Left cardiac atrium (tissue), 4 donors: ENCODE measurements around the gene TMEM91. TPM values are rescaled to one million over a fixed set of nuclear protein-coding genes. Genes with fewer than 3 reads are reported as not detected.
"Not testable (repeated sequence)": the region's sequence is repeated elsewhere in the genome, so short reads cannot be mapped to it uniquely, and the experiment has no call there.

ENCODE experiments used
- ATAC-seq, 2 donors: fragments of 200-7000 bp; cut with Tn5 transposase; one replicate each; pipeline ENCODE4 v1.9.1; 2020; ENCODE audit warnings: mild to moderate bottlenecking in 2 of 2, moderate library complexity in 2 of 2
- DNase-seq: peaks from one replicate; pipeline ENCODE4 v3.0.0-alpha.2; 2020
- intact Hi-C, 2 donors: fragments of 100-400 bp; cut with DNase I; formaldehyde crosslinking; loops; one replicate each; pipeline versions ENCODE4 v1.14.1 to v1.15.1; 2022 to 2023
- long read RNA-seq: library from polyadenylated mRNA; unstranded; transcript quantifications from one replicate; pipeline ENCODE4 v2.0.0, GENCODE V29; 2021
- total RNA-seq, 2 donors: library from RNA; stranded (reverse); fragmentation: NEBNext Ultra II Directional; extraction: Animal tissue kit (Norgen Biotek cat#: 25700); gene quantifications; one replicate each; pipeline ENCODE4 v1.2.1, GENCODE V29; 2021
- donor health status: DM: no; HTN: yes; CAD: no.
- donor health status: DM: no; HTN: yes; CAD: no; lungs with severe emphysema.
- donor health status: DM: yes; HTN: yes; CAD: no.
- donor health status: Dilated cardiomyopathy.

Gene TMEM91
- total RNA-seq, result 1 to 10 TPM; 6.3 to 6.8 TPM
- long read RNA-seq, partial matches to known transcripts, result 0 of 2 reads
- long read RNA-seq, other reads (novel, unspliced or antisense), result 1 of 2 reads

DNA sequence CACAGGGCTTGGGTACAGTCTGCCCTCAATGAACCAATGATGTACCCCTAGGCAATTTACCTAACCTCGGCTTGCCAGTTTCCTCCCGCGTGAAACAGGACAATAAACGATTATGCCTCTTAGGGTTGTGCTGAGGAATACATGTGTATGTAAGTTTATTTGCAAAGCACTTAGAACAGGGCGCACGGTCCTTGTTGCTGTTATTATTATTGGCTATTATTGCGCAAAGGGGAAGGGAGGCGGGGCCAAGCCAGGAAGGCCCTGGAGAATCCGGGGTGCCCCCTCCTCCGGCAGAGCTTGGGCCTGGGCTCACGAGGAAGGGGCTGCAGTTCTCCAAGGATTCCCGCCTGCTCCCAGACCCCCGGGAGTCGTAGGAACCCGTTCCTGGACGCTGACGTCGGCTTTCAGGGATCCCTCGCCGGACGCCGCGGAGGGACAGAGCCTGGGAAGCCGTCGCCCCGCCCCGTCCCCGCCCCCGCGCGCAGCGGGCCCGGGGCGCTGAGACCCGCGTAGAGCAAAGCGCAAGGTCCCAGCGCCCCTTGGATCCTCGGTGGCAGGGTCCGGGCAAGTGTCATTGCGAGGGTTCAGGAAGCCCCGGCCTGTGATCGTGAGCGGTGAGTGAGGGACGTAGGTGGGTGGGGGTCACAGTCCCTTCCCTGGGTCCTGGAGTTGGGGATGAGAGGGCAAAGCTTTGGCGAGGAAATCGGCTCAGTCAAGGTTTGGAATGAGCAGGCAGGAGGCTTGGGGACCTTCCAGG, at the start of gene TMEM91:
Gene TMEM91 (plus strand): TSS at position 293 of the 757 bp plus-strand sequence. CDS start 1,777 bp downstream, outside the sequence.
- ATAC-seq (peak; percentile 54), DNase-seq (peak; percentile 53)
- intact Hi-C loops, result no loop called here

DNA sequence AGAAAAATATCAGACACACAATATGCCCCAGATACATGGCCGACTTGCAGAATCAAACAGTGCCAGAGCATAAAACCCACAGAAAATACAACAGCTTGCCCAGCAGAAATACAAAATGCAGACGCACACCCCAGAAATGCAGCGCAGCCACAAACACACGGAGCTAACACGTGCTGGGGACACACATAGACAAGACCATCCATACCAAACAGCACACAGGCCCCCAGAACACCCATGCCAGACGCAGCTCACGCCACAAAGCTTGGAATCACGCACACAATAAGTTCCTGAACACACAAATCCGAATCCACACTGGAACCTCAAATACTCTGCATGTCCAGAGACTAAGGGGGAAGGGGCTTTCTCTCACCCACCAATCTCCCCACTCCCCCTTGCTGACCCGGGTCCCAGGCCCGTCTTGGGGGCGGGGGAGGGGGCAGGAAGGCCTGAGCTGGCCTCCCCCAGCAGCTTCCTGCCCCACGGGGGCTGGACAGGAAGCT, 49.2 kb upstream of the TMEM91 start:
- no peak for ATAC-seq
- intact Hi-C loops, result loop anchor here in 1 of 2 donors (10.0 kb wide), 1 partner anchor 108 kb away; the partner anchor contains the start of gene DMAC2
- DNase-seq, result no peak

DNA sequence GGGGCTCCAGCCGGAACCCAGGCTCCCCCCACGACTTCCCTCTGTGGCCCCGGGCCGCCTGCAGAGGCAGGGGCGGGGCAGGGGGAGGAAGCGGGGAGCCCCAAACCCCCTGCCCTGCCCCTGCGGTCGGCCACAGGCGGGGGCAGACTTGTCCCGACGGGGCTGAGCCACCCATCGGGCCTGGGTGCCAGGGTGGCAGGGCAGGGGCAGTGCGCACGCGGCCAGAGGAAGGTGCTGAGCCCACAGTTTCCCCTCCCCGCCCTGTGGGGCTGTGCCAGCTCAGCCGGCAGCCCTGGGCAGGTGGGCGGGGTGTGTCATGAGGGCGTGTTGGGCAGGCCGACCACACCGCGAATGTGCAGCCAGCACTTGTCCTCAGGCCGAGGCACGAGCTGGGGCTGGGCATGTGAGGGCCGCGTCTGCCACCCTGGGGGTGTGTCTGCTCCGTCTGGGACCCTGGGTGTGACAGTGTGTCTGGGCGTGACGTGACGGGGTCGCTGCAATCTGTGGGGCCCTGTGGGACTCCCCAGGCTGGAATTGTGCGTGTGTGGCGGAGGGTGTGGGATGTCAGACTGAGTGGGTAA, 48.7 kb upstream of the TMEM91 start:
- DNase-seq (peak; percentile 82), ATAC-seq (peak; percentile 42 to 44)
- intact Hi-C loops, result loop anchor here in 1 of 2 donors (10.0 kb wide), 1 partner anchor 107 kb away; the partner anchor contains the start of gene DMAC2

DNA sequence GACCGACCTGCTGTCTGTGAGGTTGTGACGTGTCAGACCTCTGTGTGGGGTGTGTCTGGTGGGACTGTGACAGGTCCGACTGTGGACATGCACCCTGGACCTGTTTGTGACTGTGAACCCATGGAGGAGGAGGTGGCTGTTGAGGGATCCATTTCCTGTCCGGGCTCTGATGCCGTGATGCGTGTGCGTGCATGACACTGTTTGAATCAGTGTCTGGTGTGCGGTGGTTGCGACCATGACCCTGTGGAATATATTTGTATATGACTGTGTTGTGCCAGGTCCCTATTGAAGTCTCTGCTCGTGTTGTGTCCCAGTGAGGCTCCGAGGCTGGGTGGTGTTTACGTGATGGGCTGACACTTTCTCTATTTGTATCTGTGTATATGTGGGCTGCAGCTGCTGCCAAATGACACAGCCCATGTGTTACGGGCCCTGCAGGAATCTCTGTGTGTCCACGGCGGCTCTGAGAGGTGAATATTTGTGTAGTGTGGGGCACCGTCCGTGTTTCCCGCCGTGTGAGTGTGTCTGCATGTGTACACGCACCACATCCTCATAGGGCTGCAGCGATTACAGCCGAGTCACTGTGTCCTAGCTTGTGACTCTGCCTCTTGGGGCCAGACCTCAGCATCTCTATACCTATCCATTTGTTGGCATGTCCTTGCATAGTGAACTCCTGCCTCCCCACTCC, 48.0 kb upstream of the TMEM91 start:
- DNase-seq (no peak), ATAC-seq (no peak)
- intact Hi-C loops, result loop anchor here in 1 of 2 donors (10.0 kb wide), 1 partner anchor 107 kb away; the partner anchor contains the start of gene DMAC2

DNA sequence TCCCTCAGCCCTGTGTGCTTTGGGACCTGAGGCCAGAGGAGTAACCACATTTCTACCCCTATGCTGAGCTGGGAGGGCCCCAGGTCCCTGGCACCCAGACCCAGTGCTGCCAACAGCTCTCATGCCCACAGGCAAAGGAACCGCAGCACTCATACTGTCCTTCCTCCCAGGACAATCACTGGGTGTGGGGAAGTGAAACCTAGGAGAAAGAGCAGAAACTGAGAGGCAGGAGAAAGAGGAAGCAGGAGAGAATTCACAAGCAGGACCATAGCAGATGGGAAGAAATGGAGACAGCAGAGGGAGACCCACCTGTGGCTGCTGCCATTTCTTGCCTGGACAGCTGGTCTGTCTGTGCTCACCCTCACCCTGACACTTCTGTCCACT, 47.5 kb upstream of the TMEM91 start:
- no peak for DNase-seq
- intact Hi-C loops, result loop anchor here in 1 of 2 donors (10.0 kb wide), 1 partner anchor 106 kb away; the partner anchor contains the start of gene DMAC2
- ATAC-seq, result no peak

DNA sequence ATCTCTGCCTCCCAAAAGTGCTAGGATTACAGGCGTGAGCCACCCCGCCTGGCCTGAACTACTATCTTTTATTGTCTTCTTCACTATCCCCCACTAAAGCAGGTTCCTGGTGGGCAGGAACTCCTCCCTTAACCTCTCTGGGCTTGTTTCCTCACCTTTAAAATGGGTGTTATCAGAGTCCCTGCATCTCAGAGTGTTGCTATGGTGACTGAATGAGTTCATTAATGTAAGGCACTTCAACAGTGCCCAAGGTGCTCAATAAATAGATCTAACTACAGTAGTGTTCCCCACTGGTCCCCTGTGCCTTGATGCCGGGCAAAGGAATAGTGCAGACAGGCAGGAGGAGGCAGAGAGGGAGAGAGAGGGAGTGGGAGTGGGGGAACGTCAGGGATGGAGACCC, 45.9 kb upstream of the TMEM91 start:
- ATAC-seq (no peak), DNase-seq (no peak)
- intact Hi-C loops, result no loop called here

DNA sequence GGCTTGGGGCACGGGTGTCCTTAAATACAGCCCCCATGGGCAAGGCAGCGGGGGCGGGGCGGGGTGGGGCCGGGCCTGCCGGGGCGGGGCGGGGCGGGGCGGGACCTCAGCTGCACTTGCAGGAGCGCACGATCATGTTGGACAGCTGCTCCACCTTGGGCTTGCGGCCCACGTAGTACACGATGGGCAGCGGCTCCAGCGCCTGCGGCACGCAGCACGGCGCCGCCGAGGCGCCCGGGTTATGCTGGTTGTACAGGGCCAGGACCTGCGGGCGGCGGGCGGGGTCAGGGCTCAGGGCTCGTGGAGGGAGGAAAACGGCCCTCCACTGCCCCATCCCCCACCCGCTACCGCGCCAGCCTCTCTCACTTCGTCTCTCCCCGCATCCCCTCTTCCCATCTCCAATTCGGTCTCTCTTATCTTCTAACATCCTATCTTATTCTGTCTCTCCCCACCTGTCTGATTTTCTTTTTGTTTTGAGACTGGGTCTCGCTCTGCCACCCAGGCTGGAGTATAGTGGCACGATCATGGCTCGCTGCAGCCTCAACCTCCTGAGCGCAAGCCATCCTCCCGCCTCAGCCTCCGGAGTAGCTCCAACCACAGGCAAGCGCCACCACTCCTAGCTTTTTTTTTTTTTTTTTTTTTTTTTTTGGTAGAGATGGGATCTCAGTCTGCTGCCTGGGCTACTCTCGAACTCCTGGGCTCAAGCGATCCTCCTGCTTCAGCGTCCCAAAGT, 45.2 kb upstream of the TMEM91 start:
- ATAC-seq (no peak), DNase-seq (no peak)
- intact Hi-C loops, result no loop called here

DNA sequence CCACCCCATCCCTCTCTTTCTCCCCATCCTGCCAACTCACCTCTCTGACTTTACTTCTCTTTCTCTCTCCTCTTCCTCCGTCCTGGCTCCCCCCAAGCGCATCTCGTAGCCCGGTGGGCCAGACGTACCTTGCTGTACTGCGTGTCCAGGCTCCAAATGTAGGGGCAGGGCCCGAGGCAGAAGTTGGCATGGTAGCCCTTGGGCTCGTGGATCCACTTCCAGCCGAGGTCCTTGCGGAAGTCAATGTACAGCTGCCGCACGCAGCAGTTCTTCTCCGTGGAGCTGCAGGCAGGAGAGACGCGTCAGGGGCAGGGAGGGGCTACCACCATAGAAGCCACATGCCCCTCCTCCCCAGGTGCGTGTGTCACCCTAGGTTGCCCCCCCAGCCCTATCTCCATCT, 44.3 kb upstream of the TMEM91 start:
- ATAC-seq, result no peak
- no peak for DNase-seq
- intact Hi-C loops, result no loop called here

DNA sequence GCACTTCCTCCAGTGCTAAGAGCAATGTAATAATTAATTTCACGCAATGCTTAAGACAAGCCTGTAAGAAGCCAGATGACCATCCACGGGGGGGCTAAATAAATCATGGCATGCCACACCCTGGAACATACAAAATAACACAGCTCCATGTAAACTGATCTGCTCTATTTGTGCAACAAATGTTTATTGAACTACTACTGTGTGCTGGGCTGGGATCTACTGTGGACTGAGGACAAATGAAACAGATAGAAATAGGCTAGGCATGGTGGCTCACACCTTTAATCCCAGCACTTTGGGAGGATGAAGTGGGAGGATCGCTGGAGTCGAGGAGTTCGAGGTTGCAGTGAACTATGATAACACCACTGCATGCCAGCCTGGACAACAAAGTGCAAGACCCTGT, 43.9 kb upstream of the TMEM91 start:
- DNase-seq (no peak), ATAC-seq (no peak)
- intact Hi-C loops, result no loop called here

DNA sequence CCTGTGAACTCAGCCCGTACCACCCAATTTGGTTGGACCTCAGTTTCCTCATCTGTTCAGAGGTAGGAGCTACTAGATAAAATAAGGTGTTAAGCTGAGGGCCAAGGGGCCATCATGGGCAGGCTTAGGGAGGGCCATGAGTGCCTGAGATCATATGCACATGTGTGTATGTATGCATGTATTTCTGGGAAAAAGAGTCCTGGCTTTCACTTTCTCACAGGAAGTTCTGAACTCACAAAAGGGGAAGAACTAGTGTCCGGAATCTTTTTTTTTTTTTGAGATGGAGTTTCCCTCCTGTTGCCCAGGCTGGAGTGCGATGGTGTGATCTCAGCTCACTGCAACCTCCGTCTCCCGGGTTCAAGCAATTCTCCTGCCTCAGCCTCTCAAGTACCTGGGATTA, 41.5 kb upstream of the TMEM91 start:
- no peak for DNase-seq
- peak; percentile 35 to 47 for ATAC-seq
- intact Hi-C loops, result no loop called here

DNA sequence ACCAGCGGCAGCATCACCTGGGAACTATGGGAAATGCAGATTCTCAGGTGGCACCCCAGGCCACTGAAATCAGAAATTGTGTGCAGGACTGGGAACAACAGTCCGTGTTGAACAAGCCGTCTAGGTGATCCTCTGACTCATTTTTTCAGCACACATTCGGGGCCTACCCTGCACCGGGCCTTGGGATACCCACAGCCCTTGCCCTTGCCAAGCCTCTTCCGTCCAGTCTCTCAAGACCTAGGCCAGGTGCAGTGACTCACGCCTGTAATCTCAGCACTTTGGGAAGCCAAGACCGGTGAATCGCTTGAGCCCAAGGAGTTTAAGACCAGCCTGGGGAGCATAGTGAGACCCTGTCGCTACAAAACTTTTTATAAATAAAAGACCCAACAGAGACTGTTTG, 40.9 kb upstream of the TMEM91 start:
- ATAC-seq (no peak), DNase-seq (no peak)
- intact Hi-C loops, result no loop called here

DNA sequence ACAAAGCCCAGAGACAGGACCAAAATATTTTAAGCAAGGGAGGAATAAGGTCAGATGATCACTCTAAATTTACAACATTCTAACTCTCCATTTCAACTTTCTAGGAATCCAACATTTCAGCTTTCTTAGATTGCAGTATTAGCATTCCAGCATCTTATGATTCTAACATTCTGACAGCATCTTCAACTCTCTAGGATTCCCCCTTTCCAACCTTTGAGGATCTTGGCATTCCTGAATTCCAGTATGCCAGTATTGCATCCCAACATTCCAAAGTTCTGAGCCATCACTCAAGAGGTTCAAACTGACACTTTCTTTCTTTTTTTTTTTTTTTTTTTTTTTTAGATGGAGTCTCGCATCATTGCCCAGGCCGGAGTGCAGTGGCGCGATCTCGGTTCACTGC, 36.4 kb upstream of the TMEM91 start:
- intact Hi-C loops, result no loop called here
- no peak for ATAC-seq
- no peak for DNase-seq

DNA sequence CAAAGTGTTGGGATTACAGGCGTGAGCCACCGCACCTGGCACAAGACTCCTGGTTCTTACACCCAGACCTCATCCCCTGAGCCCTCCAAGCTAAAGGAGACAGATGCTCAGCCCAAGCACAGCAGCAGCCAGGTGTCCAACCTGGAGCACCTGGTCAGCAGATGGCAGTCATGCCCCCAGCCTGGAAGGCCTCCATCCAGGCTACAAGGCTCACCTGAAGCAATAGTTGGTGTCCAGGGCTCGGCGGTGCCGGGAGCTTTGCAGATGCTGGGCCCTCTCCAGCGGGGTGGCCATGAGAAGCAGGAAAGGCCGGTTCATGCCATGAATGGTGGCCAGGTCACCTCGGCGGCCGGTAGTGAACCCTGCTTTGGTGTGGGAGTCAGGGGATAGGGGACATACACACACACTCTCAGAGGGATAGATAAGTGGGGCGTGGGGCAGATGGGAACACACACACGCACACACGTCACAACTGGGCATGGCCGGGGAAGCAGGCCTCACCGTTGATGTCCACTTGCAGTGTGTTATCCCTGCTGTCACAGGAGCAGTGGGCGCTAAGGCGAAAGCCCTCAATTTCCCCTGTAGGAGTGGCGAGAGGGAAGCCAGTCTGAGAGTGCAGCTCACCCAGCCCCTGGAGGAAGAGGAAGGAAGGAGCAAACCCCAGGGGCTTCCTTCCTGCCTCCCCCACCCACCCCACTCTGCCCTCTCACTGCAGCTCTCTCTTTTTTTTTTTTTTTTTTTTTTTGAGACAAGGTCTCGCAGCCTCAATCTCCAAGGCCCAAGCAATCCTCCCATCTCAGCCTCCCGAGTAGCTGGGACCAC, 34.5 kb upstream of the TMEM91 start:
- intact Hi-C loops, result no loop called here
- ATAC-seq (peak in 1 of 2 donors; percentile 34), DNase-seq (no peak)

DNA sequence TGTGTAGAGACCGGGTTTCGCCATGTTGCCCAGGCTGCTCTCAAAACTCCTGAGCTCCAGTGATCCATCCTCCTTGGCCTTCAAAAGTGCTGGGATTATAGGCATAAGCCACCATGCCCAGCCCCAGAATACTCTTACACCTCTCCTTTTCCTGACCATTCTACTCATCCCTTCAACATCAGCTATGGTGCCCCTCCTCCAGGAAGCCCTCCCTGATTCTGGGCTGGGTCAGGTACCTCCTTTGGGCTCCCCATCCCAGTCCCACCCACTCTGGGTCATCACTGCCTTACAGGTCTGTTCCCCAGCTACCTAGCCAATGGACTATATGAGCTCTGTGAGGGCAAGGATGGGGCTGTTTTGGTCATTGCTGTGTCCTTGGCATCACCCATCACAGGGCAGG, 32.2 kb upstream of the TMEM91 start:
- ATAC-seq (no peak), DNase-seq (no peak)
- intact Hi-C loops, result no loop called here

DNA sequence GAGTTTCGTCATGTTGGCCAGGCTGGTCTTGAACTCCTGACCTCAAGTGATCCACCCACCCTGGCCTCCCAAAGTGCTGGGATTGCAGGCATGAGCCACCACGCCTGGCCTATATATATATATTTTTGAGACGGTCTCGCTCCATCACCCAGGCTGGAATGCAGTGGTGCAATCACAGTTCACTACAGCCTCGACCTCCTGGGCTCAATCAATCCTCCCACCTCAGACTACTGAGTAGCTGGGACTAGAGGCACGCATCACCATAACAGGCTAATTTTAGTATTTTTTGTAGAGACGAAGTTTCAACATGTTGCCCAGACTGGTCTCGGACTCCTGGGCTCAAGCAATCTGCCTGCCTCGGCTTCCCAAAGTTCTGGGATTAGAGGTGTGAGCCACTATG, 29.4 kb upstream of the TMEM91 start:
- intact Hi-C loops, DNase-seq, ATAC-seq: not testable (repeated sequence)

DNA sequence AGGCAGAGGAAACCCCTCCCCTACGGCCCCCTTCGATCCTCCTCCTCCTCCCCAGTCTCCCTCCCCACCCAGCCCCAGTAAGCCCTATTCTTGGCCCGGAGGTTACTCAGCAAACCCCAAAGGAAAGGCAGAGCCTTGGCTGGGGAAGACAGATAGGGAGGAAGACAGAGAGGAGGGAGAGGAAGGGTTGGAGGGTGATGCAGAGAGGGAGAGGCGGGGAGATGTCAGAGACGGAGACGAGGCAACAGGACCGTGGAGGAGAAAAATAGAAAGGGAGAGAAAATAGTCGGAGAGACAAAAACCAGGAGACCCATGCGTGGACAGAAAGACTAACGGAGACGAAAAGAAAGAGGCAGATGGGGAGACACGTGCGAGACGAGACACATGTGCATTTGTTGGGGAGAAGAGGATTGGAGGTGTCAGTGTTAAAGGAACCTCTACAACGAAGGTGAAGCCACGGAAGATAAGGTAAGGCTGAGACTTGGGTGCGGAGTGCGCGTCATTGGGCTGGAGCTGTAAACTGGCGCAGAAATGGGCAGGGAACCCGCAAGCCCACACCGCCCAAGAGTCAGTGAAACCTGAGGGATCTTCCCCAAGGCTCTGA, 25.5 kb upstream of the TMEM91 start:
- DNase-seq, result no peak
- ATAC-seq, result peak in 1 of 2 donors; percentile 1
- intact Hi-C loops, result loop anchor here in 1 of 2 donors (5.0 kb wide), 1 partner anchor 39 kb away; the partner anchor contains the start of gene CCDC97

DNA sequence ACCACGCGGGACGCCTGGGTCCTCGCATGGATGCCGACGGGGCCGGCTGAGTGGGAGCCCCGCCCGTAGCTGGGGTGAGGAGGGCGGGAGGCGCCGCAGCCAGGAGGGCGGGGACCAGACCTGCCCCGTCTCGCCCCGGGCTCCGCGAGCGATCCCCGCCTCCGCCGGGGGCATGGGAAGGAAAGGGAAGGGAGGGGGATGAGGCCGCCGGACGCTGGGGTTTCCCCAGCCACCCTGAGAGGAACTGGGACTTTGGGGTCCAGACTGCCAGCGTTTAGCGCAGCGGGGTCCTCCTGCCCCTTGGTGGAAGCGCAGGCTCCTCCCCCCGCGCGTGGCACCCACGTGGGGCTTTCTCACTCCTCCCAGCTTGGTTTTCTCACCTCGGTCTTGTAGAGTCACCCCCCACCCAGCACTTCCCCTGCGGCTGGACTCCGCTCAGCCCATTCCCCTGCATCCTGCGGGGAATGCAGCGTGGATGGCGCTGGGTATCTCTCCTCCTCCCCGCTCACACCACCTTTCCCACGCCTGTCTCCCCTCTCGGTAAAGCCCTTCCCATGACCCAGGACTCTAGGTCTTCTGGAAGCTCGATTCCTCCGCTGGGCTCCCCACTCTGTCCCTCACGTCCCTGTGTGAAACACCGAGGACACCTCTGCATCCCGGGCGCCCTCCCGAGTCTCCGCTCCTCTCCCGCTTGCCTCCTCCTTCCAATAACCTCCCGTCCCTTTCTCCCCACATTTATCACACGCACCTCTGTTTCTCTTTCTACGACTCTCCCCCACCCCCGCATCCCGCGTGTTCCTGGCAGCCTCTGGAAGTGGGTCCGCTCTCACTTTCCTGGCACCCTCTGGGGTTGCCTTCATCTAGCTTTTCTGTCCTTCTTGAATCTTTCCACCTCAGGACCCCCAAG, 24.7 kb upstream of the TMEM91 start:
- DNase-seq, result peak; percentile 81
- intact Hi-C loops, result loop anchor here in 1 of 2 donors (5.0 kb wide), 1 partner anchor 39 kb away; the partner anchor contains the start of gene CCDC97
- peak; percentile 51 to 71 for ATAC-seq
